ENCODE data around the gene SLC22A4.

The SLC22A4 gene

GRCh38 chr5:132293992-132294727 lies at the start of gene SLC22A4:
Gene SLC22A4 (plus strand): TSS chr5:132294394. CDS start chr5:132294617, 223 bp downstream.
- DNase-seq = peak; percentile 80

DNA sequence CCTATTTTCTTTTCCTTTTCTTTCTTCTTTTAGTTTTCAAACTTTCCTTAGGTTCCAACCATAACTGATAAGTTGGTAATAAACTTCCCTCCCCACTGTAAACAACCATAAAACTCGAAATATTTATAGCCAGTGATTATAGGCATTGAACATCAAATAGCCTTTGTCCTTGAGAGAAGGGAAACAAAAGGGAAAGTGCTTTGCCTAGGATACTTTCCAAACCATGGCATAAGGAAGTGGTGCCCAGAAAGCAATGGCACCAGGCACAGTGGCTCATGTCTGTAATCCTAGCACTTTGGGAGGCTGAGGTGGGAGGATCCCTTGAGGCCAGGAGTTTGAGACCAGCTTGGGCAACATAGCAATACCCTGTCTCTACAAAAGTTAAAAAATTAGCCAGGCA lies 48.6 kb upstream of the SLC22A4 start:
- DNase-seq = no peak

DNA sequence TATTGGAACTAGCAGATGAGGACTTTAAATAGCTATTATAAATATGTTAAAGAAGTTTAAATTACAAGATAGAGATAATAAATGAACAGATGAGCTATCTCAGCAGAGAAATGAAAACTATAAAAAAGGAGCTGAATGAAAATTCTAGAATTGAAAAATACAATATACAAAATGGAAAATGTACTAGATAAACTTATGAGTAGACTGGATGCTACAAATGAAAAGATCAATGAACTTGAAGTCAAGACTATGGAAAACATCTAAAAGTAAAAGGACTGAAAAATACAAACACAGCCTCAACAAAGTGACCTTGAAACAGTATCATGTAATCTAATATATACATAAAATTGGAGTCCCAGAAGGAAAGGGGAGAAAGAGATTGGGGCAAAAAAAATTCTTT lies 47.4 kb upstream of the SLC22A4 start:
- no peak for DNase-seq

DNA sequence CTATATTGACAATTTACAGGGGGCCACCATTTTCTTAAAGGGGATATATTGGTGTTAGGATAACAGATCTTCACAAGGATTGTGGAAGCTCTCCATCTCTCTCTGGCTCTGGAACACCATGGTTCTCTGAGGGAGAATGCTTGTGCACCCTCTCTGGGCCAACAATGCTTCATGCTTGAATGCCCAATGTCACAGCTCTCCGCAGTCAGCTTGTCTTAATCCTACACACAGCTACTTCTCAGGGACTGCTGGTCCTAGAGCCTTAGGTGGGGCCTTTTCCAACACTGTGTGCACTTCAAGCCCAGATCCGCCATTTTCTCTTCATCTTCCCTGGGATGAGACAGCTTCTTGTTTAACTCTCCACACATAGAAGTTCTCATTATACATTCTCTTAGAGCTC lies 43.6 kb upstream of the SLC22A4 start:
- DNase-seq = no peak

DNA sequence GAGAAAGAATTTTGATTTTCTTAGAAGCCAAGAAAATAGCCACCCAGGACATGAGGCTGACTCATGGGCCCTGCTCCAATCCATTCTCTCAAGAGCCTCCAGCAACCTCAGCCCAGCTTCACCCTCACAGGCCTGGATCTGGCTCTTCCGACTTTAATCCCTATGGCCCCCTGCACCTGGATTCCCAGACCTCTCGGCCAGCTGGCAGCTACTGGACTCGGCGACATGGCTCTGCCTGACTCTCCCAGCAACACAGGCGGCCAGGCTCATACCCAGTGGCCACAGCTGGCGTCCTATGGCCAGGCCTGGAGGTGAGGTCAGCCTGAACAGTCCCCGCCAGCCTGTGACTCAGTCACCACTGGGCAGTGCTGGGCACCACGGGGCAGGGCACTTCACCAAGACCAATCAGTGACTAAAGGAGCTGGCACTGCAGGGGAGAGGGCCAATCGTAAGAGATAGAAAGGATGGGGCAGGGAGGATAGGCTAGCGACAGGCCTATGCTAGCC lies 42.9 kb upstream of the SLC22A4 start:
- no peak for DNase-seq

- no peak for DNase-seq
Measured at GRCh38 chr5:132253008-132253441, 41.2 kb upstream of the SLC22A4 start.

DNA sequence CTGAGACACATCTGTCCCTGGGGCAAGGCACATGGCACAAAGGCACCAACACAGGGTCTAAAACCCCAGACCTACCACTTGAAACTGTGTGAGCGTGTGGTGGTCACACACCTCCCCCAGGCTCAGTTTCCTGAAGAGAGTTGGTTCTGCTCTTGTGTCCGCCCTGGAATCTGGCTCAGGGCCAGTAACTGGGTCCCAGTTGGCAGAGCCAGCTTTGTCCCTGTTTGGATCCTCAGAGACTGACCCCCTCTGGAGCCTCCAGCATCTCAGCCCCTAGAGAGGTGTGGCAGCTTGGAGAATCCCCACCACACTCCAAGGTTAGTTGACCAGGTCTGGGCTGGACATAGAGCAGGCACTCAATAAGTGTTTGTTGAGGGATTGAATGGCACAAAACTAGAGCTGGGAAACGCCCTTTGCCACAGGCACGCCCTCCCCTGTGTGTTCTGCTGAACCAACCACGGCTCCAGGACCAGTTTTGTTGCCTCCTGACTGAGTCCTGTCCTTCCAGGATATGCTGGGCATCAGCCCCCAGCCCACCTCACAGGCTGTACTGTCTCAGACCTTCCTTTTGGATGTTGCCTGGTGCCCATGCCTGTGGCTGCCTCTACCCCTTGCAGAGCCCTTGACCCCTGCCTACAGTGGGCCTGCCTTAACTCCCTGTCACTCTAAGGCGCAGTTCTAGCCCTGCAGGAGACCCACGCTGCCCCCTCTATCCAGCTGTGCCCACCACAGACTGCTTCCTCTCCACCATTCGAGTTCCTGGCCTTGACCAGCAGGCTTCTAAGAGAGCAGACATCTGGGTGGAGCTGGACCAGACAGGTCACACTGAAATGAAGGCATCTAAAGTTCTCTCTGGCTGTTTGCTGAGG lies 40.5 kb upstream of the SLC22A4 start:
- no peak for DNase-seq

DNA sequence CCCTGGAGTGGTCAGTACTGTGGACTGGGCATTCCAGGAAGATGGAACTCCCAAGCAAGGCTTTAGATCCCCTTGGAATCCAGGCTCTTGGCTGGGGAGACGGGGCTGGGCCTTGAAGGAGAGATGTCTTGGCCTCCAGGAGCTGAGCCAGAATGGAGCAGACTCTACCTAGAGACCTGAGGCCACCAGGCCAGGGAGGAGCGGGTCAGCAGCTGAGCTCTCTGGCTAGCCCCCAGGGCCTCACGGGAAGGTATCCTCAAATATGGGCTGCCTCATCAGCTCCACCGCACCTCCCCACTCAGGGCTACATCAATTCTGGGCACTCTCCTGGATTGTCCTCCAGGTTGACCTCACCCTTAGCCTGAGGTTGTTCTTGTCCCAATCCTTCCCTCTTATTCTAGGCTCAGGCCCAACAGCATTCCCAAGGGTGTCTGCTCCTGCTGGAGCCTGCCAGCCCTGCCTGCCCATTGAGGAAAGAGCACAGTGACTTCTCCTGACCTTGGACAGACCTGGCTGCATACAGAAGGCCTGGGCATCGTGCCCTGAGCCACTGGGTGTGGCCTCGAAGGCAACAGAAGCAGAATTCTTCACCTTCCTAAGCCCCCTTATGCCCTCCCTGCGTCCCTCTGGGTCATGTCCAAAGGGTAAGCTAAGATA lies 39.7 kb upstream of the SLC22A4 start:
- DNase-seq = no peak

- no peak for DNase-seq
Measured at GRCh38 chr5:132256086-132256782, 38.0 kb upstream of the SLC22A4 start.

DNA sequence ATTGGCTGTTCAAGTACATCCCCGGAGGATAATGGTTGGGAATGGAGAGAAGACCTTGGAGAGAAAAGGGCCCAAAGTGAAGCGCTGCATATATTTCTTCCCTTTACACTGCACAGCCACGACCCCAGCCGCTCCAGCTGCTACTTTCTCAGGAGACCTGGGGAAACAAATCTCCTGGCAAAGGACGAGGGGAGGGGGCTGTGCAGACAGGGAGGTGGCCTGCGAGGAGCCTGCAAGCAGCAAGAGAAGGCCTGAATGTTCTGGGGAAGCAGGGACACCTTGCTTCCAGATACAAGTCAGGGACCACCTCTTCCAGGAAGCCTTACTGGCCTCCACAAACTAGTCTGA lies 37.4 kb upstream of the SLC22A4 start:
- no peak for DNase-seq

DNA sequence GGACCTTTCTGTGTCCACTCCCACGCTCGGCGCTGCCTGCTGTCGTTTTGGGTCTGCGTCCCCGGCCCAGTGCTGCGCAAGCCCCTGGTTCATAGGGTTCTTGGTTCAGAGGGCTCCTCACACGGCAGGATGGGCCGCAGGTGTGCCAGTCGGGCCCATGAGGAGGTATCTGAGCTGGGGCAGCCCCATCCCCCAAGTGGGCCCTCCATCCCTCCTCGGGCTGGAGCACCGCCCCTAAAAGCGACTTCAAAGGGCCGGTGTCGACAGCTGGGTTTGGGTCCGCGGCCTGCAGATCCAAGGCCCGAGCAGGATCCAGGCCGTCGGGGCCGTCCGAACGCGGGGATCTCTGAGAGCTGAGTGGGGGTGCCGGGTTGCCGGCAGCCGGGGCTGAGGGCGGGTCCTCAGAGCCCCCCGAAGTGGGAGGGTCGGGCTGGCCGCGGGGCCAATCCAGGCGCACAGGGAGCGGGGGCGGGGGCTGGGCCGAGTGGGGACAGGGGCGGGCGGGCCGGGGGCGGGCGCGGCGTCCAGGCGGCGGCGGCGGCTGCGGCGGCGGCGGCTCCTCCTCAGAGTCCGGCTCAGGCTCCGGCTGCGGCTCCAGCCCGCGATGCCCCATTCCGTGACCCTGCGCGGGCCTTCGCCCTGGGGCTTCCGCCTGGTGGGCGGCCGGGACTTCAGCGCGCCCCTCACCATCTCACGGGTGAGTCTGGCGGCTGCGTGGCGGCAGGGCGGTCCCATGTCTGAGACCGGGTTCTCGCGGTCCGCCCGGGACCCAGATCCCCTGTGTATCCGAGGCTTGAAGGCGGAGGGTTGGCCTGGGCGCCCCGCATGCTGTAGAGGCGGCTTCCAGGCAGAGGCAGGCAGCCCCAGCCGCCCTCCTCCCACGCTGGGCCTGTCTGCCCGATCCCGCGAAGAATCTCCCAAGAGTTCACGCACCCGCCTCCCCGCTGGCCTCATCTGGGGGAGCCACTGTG lies 36.8 kb upstream of the SLC22A4 start, which contains the start of gene PDLIM4:
TSS of gene PDLIM4 (plus strand) at position 566 of the 971 bp plus-strand sequence. CDS start at position 605, 39 bp downstream.
- DNase-seq = no peak

DNA sequence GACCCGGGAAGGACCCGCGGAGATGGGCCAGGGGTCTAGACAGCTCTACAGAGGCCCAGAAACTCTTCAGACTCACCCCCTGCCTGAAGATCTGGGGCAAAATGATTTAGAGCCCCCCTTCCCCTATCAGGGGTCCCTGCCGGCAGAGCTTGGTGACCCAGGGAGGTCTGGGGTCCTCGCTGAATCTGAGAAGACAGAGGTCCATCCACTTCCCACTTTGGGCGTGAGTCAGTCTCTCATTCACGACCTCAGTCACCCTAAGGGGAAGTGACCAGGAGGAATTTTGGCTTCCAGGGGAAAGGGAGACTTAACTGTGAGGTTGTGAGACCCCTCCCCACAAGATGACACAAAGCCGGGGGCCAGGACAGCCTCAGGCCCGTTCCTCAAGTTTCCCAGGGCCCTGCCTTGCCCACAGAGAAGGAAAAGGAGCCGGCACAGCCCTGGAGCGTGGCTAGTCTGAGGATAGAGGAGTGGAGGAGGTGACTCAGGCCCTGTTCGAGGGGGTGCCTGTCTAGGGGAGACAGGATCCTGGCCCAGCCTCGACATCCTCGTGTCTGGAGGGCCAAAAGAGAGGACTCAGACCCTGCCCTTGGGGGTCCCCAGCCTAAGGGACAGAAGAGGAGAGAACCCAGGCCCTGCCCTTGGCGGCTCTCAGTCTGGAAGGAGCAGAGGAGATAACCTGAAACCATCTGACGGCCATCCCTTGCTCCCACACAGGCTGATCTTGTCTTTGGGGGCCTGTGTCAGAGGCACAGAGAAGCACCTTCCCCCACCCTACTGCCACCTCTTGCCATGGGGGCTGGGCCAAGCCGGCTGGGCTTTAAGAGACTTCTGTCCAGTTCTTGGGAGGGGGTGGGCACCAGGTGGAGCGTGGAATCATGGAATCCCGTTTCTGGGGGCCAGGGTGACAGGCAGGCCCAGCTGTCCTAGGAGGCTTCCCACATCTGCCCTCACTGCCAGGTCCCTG lies 35.8 kb upstream of the SLC22A4 start:
- DNase-seq = no peak

GRCh38 chr5:132259069-132259851 lies 34.9 kb upstream of the SLC22A4 start:
- peak; percentile 53 for DNase-seq

GRCh38 chr5:132260051-132260450 lies 34.1 kb upstream of the SLC22A4 start:
- no peak for DNase-seq

GRCh38 chr5:132260714-132261551 lies 33.3 kb upstream of the SLC22A4 start:
- no peak for DNase-seq

DNA sequence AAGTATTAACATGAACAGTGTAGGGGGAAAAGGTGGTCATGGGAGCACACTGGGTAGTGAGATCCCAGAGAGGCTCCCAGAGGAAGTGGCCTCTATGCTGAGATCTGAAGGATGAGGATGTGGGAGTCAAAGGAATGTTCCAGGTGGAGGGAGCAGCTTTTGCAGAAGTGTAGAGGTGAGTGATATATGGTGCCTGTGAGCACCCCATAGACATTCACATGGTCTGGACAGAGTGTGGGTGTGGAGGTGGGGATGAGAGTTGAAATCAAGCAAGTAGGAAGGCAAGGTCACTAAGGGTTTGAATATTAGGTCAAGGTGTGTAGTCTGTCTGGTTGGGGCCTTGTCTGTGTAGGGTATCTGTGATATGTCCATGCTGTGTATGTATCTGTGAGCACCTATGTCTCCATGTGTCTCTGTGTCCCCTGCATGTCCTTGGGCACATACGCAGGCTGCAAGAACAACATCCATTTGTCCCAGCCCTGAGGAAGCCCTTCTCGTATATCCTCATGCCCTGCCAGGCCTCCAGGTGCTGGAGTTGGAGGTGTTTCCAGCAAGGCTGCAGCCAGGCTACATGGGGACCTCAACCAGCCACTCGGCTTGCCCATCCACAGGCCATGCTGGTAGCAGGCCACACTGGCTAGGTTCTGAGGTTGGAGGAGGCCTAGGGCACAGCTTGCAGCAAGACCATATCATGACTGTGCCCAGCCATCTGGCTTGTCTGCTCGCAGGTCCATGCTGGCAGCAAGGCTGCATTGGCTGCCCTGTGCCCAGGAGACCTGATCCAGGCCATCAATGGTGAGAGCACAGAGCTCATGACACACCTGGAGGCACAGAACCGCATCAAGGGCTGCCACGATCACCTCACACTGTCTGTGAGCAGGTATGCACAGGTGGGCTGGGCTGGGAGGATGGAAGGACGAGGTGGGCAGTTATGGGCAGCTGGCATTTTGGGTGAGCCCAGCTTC lies 32.0 kb upstream of the SLC22A4 start:
- DNase-seq = no peak

DNA sequence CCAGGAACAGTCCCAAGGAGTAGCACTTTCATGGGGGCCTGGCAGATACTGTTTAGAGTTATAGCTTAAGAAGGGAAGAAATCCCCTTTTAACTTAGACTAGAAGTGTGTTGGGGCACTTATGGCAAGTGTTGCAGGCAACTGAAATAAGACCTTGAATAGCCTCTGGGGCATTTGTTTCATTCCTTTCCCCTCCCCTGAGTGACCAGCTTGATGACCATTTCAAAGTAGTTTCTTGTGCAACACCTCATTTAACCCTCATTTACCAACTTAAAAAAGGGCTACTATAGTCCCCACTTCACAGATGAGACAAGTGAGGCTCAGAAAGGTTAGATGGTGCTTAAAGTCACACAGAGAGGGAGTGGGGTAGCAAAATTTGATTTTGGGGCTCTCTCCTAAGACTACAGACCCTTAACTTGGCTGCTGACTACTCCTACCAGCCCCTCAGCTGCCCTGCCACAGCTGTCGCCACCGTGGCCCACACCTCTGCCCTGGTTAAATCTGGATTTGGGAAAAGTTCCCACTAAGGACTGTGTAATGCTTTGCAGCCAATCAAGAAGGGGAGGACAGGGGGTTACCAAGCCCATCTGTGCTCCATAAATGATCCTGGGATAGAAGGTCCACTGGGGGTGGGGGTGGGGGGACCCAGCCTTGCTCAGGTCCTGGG lies 31.2 kb upstream of the SLC22A4 start:
- no peak for DNase-seq

All from NCI-H2171 treated with DMSO at 0.1 percent for 48 hours (cell line).